HG03565 (cell line): Measurements from ENCODE around the gene DRC3.

Experiments
- ATAC-seq: cut with Tn5 transposase; IDR thresholded peaks from one replicate; pipeline ENCODE4 v1.9.1; 2021; ENCODE audit warnings: mild to moderate bottlenecking, moderate library complexity; ENCODE audit not compliant: unreplicated experiment

Gene DRC3

GRCh38 chr17:17964710-17965109 lies 8.0 kb upstream of the DRC3 start:
- no peak for ATAC-seq

- ATAC-seq: no peak
Measured at GRCh38 chr17:17965152-17965721, 7.4 kb upstream of the DRC3 start.

- no peak for ATAC-seq
Measured at GRCh38 chr17:17966399-17966798, 6.3 kb upstream of the DRC3 start.

- ATAC-seq: no peak
Measured at GRCh38 chr17:17970699-17971430, 1.8 kb upstream of the DRC3 start.

GRCh38 chr17:17971431-17972125 lies 1.1 kb upstream of the DRC3 start:
- ATAC-seq: no peak

- no peak for ATAC-seq
Measured at GRCh38 chr17:17972952-17973254, 241 bp downstream of the DRC3 start.

GRCh38 chr17:17975436-17975835 lies 2.8 kb downstream of the DRC3 start:
- ATAC-seq: no peak

- ATAC-seq: no peak
Measured at GRCh38 chr17:17976931-17977570, 4.4 kb downstream of the DRC3 start.

GRCh38 chr17:17978481-17979424 lies 6.1 kb downstream of the DRC3 start:
- ATAC-seq: no peak

GRCh38 chr17:17979778-17980177 lies 7.1 kb downstream of the DRC3 start:
- no peak for ATAC-seq

- ATAC-seq: no peak
Measured at GRCh38 chr17:17981330-17981729, 8.7 kb downstream of the DRC3 start.

GRCh38 chr17:17982801-17983200 lies 10.1 kb downstream of the DRC3 start:
- no peak for ATAC-seq

GRCh38 chr17:17983376-17983775 lies 10.7 kb downstream of the DRC3 start:
- ATAC-seq: no peak

- no peak for ATAC-seq
Measured at GRCh38 chr17:17983776-17984175, 11.1 kb downstream of the DRC3 start.

- no peak for ATAC-seq
Measured at GRCh38 chr17:17985153-17985552, 12.5 kb downstream of the DRC3 start.

GRCh38 chr17:17985555-17985954 lies 12.9 kb downstream of the DRC3 start:
- no peak for ATAC-seq

GRCh38 chr17:17987187-17987896 lies 14.7 kb downstream of the DRC3 start:
- ATAC-seq: no peak

- ATAC-seq: no peak
Measured at GRCh38 chr17:17987901-17988300, 15.2 kb downstream of the DRC3 start.

- ATAC-seq: no peak
Measured at GRCh38 chr17:17988427-17988945, 15.8 kb downstream of the DRC3 start.

GRCh38 chr17:17989081-17989480 lies 16.4 kb downstream of the DRC3 start:
- ATAC-seq: no peak
